Stomach (tissue), 4 donors: ENCODE measurements around the gene MRPL58.

Experiments
- POLR2A ChIP-seq, 4 donors: fragments of 450-650 bp; IDR thresholded peaks; one replicate each; pipeline ENCODE4 v1.6.1; 2016; ENCODE audit warnings: antibody characterized with exemption in 4 of 4, control low read depth in 2 of 4, mild to moderate bottlenecking in 1 of 4, moderate library complexity in 1 of 4
- TF ChIP-seq, protein P1 (sequence below), 7 experiments: fragments of 450-650 bp in 4 of 7; fragments of 200-600 bp in 3 of 7; sonication (generic) in 3 of 7; IDR thresholded peaks; one replicate each; pipeline ENCODE4 v1.5.1; 2016 to 2019; ENCODE audit warnings: antibody characterized with exemption in 7 of 7, control low read depth in 2 of 7, mild to moderate bottlenecking in 1 of 7

DNA sequence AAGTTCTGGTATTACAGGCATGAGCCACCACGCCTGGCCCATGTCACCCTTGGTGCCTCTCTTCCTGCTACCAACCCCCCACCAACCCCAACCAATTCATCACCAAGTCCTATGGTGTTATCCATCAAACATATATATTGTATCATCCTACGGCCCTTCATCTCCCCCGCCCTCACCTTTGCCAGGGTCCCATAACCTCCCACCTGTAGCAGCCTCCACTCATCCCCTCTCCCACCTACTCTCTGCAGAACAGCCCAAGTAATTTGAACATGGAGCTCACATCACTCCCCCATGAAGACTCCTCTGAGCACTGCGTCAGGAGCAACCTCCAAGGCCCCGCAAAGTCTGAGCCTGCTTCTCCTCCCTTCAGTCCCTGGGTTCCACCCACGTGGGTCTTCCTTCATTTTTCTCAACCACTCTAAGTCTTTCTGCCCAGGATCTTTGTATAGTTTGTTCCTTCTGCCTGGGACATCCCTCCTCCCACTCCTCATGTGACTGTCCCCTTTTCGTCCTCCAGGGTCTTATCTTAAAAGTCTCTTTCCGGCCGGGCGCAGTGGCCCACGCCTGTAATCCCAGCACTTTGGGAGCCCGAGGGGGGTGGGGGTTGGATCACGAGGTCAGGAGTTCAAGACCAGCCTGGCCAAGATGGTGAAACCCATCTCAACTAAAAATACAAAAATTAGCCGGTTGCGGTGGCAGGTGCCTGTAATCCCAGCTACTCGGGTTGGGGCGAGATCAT is 32.9 kb upstream of the MRPL58 start:
- TF ChIP-seq, protein P1, sequence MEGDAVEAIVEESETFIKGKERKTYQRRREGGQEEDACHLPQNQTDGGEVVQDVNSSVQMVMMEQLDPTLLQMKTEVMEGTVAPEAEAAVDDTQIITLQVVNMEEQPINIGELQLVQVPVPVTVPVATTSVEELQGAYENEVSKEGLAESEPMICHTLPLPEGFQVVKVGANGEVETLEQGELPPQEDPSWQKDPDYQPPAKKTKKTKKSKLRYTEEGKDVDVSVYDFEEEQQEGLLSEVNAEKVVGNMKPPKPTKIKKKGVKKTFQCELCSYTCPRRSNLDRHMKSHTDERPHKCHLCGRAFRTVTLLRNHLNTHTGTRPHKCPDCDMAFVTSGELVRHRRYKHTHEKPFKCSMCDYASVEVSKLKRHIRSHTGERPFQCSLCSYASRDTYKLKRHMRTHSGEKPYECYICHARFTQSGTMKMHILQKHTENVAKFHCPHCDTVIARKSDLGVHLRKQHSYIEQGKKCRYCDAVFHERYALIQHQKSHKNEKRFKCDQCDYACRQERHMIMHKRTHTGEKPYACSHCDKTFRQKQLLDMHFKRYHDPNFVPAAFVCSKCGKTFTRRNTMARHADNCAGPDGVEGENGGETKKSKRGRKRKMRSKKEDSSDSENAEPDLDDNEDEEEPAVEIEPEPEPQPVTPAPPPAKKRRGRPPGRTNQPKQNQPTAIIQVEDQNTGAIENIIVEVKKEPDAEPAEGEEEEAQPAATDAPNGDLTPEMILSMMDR (IDR thresholded peaks at IDR 0.05) = no peak
- no peak for TF ChIP-seq POLR2A (IDR thresholded peaks at IDR 0.05)
